ENCODE results near the gene NFIX.

DNA sequence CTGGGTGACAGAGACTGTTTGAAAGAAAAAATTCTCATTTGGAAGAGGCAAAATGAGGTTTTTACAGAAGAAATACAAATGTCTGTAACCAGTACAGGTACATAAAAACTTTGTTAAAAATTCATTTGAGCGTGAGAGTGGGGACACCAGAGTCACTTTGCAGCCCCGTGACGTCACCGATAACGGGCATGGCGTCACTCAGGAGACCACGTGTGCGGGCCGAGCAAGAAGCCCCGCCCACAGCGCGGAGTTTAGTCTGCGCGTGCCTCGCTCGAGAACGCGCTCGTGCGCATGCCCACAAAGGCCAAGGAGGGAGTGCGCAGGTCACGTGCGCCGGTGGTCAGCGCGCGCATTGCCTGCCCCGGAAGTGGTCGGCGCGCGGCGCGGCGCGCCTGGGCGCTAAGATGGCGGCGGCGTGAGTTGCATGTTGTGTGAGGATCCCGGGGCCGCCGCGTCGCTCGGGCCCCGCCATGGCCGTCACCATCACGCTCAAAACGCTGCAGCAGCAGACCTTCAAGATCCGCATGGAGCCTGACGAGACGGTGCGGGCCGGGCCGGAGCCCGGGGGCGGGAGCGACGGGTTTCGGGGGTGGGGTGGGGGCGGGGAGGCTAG is 49.7 kb upstream of the NFIX start, which contains the start of gene RAD23A:
- TF ChIP-seq, protein P1, sequence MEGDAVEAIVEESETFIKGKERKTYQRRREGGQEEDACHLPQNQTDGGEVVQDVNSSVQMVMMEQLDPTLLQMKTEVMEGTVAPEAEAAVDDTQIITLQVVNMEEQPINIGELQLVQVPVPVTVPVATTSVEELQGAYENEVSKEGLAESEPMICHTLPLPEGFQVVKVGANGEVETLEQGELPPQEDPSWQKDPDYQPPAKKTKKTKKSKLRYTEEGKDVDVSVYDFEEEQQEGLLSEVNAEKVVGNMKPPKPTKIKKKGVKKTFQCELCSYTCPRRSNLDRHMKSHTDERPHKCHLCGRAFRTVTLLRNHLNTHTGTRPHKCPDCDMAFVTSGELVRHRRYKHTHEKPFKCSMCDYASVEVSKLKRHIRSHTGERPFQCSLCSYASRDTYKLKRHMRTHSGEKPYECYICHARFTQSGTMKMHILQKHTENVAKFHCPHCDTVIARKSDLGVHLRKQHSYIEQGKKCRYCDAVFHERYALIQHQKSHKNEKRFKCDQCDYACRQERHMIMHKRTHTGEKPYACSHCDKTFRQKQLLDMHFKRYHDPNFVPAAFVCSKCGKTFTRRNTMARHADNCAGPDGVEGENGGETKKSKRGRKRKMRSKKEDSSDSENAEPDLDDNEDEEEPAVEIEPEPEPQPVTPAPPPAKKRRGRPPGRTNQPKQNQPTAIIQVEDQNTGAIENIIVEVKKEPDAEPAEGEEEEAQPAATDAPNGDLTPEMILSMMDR (optimal IDR thresholded peaks at IDR 0.05 in 1 of 3, IDR thresholded peaks at IDR 0.05 in 1 of 3, conservative IDR thresholded peaks at IDR 0.05 in 1 of 3; ENCODE audit: extremely low read depth in 1 of 3, insufficient read depth in 2 of 3, low read length in 3 of 3), result no peak
- no peak for TF ChIP-seq EZH2 (IDR thresholded peaks at IDR 0.05; ENCODE audit: low read length)
